SIG-M5 (cell line): ENCODE results near the gene TERT.
"Not testable (repeated sequence)": the region's sequence is repeated elsewhere in the genome, so short reads cannot be mapped to it uniquely, and the experiment has no call there.

Experiments
- DNase-seq: peaks from one replicate; lab custom pipeline; 2025; lab: John Stamatoyannopoulos, UW

The TERT gene

DNA sequence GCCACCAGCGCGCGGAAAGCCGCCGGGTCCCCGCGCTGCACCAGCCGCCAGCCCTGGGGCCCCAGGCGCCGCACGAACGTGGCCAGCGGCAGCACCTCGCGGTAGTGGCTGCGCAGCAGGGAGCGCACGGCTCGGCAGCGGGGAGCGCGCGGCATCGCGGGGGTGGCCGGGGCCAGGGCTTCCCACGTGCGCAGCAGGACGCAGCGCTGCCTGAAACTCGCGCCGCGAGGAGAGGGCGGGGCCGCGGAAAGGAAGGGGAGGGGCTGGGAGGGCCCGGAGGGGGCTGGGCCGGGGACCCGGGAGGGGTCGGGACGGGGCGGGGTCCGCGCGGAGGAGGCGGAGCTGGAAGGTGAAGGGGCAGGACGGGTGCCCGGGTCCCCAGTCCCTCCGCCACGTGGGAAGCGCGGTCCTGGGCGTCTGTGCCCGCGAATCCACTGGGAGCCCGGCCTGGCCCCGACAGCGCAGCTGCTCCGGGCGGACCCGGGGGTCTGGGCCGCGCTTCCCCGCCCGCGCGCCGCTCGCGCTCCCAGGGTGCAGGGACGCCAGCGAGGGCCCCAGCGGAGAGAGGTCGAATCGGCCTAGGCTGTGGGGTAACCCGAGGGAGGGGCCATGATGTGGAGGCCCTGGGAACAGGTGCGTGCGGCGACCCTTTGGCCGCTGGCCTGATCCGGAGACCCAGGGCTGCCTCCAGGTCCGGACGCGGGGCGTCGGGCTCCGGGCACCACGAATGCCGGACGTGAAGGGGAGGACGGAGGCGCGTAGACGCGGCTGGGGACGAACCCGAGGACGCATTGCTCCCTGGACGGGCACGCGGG, at the start of gene TERT:
Gene TERT (minus strand): TSS at position 234 of the 815 bp plus-strand sequence. CDS start 79 bp downstream, at position 155.
- no peak for DNase-seq

DNA sequence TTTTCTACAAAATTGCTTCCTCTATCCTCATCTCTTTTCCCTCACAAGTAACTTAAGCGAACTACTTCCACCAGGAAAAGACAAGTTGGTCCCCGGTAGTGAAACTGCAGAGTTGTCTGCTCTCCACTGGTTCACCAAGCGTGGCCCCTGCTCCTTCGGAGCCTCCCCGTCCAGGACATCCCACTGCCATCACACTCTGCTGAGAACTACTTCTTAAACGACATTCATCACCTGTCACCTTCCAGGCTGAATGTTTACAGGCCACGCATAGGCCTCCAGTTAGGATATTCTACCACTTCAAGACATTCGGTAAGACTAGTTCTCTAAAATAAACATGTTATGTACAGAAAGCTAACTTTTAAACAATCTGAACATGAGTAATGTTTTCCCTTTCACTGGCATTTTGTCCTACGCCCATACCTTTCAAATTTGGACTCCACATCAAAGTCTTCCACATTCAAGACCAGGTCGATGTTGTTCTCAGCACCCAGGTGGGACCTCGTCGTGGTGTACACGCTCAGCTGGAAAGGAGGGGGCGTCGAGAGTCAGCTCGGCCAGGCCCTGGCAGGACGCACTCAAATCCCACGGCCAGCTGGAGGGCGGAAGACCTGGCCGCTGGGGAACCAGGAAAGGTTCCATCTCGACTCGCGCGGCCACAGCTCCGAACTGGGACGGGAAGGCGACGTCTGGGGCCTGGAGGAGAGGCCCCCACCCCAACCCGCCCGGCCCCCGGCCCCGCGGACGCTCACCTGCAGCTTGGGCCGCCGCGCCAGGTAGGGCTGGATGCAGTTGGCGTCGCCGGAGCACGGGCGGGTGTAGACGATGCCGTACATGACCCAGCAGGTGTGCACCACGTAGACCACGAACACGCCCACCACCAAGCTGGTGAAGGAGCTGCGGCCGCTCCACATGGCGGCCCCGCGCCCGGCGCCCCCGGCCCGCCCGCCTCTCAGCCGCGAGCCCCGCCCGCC, 49.3 kb upstream of the TERT start:
- no peak for DNase-seq

DNA sequence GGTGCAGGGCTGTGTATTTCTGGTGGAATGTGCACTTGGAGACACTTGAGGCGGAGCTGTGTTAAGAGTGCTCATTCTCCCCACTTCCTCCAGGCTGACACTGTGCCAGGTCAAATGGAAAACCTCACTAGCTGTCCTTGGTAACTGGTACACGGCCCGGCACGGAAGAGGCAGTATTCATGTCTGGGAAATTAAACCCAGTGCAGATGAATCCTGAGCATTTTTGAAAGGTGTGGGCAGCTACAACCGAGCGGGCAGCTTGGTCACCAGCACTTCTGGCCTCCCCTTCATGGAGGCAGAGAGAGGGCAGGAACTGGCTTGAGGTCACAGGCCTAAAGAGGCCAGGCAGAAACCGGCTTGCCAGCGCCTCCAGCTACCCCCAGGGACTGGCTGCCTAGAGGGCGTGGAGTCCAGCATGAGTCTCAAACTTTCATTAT, 48.5 kb upstream of the TERT start:
- DNase-seq = no peak

DNA sequence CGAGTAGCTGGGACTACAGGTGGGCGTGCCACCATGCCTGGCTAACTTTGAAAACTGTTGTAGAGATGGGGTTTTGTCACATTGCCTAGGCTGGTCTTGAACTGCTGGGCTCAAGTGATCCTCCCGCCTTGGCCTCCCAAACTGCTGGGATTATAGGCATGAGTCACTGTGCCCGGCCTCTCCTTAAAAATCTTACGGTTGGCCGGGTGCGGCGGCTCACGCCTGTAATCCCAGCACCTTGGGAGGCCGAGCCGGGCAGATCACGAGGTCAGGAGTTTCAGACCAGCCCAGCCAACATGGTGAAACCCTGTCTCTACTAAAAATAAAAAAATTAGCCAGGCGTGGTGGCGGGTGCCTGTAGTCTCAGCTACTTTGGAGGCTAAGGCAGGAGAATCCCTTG, 47.8 kb upstream of the TERT start:
- DNase-seq = not testable (repeated sequence)

DNA sequence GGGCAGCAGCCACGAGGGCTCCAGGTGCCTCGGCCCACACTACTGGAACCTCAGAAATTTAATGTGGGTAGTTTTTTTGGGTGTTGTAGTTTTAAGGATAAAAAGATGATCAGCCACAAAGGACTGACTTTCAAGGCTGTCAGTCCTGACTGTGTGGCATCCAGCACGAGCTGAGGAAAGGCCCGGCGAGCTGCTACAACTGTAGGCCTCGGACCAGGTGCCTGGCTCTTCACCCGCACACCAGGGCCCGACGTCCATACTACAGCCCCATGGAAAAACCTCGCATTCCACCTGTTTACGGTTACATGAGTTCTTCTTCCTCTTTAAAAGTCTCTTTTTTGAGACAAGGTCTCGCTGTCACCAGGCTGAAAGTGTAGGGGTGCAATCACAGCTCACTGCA, 47.4 kb upstream of the TERT start:
- no peak for DNase-seq

DNA sequence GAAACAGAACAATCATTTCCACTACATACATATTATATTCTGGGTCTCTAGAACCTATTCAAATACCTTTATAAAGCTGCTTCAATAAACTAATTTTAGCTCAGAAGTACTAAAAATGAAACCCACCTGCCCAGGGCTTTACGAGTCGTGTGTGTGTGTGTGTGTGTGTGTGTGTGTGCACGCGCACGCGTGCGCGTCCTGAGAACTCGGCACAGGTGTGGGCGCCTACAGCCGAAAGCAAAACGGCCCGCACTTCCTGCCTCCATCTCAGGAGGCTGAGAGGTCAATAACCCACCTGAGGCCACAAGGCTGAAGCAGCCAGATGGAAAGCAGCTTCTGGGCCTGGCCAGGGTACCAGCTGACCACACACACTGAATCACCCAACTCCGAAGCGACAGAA, 47.0 kb upstream of the TERT start:
- DNase-seq = no peak

DNA sequence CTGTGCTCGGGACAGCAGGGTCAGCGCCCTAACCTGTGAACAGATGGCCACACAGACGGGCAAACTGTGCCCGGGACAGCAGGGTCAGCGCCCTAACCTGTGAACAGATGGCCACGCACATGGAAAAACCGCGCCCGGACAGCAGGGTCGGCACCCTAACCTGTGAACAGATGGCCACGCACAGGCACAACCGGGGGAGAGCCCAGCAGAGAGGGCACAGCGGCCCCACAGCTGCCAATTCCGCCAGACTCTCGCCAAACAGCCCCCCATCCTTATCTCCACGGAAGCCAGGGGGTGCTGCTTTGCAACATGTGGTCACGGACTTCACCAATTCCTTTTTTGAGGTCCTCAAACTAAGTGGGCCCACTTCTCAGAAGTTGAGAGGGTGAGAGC, 44.9 kb upstream of the TERT start:
- DNase-seq = not testable (repeated sequence)

DNA sequence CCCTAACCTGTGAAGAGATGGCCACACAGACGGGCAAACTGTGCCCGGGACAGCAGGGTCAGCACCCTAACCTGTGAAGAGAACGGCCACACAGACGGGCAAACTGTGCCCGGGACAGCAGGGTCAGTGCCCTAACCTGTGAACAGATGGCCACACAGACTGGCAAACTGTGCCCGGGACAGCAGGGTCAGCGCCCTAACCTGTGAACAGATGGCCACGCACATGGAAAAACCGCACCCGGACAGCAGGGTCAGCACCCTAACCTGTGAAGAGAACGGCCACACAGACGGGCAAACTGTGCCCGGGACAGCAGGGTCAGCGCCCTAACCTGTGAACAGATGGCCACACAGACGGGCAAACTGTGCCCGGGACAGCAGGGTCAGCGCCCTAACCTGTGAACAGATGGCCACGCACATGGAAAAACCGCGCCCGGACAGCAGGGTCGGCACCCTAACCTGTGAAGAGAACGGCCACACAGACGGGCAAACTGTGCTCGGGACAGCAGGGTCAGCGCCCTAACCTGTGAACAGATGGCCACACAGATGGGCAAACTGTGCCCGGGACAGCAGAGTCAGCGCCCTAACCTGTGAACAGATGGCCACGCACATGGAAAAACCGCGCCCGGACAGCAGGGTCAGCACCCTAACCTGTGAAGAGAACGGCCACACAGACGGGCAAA, 44.4 kb upstream of the TERT start:
- DNase-seq = not testable (repeated sequence)

DNA sequence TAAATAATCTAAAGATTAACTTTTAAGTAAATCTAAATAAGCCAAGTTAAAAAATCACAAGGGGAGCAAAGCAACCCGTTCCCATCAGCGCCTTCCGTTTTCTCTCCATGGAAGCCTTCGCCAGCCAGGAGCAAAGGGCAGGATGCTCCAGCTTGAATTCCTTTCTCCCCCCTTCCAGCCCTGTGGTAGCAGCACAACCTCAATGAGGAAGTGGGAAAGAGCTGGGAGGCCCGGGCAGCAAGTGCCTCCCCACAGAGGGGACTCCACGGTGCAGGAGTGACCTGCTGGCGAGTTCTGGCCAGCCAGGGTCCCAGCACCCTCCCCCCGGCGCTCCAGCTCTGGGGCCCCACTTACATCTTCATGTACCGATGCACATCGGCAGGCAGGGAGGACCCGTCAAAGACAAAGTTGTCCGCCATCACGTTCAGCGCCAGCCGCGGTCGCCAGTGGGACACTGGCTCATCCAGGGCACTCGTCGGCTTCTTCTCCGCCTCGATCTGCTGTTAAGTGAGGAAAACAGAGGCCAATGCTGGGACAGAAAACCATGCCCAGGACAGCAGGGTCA, 43.7 kb upstream of the TERT start:
- no peak for DNase-seq

DNA sequence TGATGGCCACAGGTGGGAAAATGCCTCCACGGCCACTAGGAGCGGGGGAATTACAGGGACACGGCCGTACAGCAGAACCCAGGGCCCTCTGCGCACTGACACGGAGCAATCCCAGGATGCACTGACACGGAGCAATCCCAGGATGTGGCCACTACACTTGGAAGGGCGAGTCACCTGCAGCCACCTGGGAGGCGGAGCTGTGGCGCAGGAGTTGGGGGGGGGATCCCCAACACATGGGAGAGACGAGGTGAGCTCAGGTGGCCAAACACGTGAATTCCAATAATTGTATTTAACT, 43.3 kb upstream of the TERT start:
- DNase-seq = no peak

DNA sequence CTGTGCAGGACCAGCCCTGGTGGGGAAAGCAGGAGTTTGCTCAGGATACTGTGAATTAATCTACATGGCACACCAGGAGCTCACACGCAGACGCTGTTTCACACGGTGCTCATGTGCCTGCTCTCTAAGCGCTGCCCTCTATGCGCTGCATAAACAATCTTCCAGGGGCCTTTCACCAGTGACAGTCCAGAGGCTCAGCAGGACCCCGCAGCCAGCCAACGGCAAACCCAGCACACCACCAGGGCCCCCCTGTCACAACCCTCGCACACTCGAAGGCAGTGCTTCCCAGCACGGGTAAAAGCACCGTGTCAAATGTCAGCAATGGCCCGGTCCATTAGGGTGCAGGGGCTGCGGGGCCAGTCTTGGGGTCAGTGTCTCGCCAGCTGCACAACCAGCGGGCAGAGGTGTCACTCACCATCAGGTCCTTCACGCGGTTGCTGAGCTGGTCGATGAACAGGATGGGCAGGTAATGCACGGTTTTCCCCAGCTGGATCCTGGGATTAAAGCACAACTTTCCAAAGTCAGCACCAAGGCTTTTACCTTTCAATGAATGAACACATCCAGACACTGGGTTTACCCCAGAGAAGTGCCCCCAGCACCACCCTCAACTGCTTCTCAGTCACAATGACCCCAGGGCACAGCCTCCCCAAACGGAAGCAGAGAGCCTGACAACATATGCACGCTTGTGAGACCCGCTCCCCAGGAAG, 42.8 kb upstream of the TERT start:
- DNase-seq = no peak

DNA sequence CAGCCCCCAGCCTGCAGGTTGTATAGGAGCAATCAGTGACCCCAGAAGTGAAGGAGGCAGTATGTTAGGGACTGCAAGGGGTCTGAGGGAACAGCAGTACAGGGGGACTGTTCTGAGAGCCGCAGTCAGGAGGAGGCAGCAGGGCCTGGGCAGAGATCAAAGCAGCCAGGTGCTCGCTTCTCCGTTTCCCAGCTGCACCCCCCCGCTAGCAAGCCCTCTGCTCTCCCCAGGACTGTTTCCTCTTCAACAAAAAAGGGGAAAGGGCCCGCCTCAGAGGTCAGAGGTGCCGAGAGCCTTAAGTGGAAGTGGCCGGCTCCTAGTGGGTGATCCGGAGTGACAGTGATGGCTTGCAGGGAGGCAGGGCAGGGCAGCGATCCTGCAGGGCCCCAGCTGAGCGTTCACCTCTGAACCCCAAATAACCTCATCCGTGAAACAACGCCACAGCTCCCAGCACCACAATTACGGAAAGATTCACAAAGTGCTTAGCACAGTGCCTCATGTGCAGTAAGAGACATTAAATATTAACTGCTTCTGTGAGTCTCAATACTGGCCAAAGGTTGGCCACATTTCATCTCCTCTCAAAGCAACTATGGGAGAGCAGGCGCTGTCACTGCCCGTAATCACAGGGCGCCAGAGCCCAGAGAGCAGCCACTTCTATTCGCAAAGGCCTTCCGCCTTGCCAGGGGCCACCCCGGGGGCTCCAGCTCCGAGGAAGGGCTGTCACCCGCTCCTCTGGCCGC, 42.1 kb upstream of the TERT start:
- no peak for DNase-seq

DNA sequence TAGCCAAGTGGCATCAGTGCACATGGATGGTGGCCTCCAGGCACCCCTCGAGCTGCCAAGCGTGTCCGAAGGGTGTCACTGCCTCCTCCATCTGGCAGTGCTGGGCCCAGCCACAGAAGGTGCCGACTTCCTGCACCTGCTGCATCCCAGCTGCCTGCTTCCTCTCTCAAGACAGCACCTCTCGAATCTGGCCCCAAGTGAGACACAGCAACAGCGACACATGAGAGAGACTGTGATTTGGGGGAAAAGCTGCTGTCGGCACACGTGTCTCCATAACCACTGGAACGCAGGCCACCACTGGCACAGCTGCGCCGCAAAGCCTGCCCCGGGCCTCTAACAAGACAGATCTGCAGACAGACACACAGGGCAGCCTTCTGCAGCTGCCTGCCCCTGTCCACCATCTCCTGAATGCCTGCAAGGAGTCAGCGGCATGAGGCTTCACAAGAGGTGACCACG, 41.3 kb upstream of the TERT start:
- DNase-seq = no peak

DNA sequence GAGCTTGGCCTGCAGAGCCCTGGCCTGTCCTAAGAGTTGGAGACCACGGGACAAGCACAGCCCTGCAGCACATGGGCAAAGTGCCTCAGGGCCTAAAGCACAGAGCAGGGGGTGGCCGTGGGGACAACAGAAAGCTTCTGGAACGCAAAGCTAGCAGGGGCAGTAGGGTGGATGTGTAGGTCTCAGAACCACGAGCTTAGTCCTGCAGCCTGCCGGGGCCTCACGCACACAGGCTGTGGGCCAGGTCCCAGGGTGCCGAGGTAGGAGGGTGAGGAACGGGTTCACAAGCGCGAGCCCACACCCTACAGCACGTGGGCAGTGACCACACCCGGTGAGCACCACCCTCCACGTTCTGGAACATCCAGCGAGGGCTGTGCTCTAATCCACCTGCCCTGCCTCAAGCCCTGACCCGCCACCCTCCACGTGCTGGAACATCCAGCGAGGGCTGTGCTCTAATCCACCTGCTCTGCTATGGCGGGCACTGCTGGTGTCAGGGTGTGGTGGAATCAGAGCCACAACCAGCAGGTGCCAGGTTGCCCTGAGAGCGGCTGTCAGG, 40.8 kb upstream of the TERT start:
- DNase-seq = no peak

DNA sequence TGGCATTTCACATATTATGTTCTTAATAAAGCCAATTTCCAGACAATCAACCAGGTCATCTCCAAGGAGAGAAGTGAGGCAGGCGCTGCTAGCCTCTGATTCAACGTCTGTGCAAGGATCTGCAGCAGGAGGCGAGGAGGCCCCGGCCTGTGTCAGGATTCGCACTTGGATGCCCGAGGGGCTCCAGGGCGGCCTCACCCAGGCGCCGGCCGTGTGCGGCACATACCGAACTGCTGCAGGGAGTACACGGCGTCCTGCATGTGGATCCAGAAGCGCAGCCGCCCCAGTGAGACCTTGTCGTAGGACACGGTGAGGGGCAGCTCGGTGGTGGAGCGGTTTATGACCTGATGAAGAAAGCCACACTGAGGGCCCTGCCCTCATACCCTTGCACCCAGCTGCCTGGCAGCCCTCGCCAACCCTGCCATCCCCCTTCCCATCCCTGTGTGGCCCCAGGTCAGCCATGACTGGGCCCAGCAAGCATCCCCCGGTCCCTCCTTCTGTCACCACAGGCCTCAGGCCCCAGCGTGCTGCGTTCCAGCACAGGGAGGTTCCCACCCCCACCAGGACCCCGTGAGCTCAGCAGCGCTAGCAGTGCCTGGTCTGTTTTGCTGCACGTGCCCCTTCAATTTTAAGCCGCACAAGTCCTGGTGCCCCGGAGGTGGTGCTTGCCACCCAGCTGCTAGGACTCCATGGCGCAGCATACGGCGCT, 40.1 kb upstream of the TERT start:
- no peak for DNase-seq

DNA sequence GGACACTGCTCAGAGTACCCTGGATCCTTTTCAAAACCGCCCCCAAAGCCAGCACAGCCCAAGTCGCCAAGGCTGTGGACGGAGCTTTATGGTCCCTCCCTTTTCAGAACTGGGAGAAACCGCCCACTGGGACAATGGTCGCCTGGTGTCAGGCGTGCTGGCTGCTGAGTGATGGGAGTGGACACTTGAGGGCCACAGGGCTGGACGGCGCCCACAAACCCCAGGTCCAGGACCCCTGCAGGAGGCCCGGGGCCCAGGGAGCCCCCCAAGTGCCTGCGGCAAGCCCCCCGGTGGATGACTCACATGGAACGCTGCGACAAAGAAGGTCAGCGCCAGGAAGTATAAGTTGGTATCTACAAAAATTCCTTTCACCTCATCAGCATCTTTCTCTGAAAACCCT, 39.1 kb upstream of the TERT start:
- DNase-seq = no peak

DNA sequence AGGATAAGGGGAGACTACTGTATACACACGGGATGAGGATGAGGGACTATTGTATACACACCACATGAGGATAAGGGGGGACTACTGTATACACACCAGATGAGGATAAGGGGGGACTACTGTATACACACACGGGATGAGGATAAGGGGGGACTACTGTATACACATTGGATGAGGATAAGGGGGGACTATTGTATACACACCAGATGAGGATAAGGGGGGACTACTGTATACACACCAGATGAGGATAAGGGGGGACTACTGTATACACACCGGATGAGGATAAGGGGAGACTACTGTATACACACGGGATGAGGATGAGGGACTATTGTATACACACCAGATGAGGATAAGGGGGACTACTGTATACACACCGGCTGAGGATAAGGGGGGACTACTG, 38.4 kb upstream of the TERT start:
- not testable (repeated sequence) for DNase-seq

DNA sequence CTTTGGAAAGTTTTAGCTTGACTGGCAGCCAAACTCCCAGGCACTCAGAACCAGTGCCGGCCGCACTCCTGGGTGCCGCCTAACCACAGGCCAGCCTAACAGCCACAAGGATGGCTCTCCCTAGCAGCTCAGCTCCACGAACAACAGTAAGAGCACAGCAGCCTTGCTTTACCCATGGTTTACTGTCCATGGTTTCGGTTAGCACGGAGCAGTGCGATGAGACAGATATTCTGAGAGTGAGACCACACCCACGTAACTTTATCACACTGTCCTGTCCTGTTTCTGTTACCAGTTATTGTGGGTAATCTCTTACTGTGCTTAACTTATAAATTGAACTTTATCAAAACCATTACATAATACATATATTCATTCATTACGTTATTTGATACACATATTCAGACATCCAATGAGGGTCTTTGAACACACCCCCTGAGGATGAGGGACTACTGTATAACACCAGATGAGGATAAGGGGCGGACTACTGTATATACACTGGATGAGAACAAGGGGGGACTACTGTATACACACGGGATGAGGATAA, 37.7 kb upstream of the TERT start:
- DNase-seq = no peak

DNA sequence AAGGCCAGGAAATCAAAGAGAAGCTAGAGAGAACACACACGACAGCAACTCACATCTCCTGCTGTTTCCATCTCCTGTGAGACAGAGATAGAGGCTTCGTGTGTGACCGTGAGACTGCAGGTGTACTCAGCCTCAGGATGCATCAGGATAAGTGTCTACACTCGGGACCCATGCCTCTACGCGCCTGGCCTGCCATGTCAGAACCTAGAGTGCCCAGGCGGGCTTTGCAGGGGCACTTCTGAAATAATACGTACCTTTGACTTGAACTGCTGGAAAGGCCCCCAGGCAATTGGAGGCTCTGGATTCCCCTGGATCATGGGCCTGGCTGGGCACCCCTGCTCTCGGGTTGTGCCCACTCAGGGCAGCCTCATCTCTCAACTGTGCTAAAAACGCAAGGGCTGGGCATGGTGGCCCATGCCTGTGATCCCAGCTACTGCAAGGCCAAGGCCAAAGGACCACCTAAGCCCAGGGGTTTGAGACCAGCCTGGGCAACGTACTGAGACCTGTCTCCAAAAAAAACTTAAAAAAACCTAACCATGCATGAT, 37.1 kb upstream of the TERT start:
- no peak for DNase-seq
